Stimulated activated CD4-positive, alpha-beta T cell treated with anti-CD3 and anti-CD28 coated beads, Interleukin-1b, Interleukin-23, amount 100 ng/mL, for 48 hours (primary cell): ENCODE measurements around the gene UNC13D.
"Not testable (repeated sequence)": the region's sequence is repeated elsewhere in the genome, so short reads cannot be mapped to it uniquely, and the experiment has no call there.

Source experiments
- DNase-seq: peaks from one replicate; pipeline ENCODE4 v3.0.0-alpha.2; 2020

Gene UNC13D

GRCh38 chr17:75819116-75819515 lies 25.1 kb downstream of the UNC13D start:
- no peak for DNase-seq

- no peak for DNase-seq
These were observed 25.8 kb downstream of the UNC13D start for GRCh38 chr17:75818326-75818885.

DNA sequence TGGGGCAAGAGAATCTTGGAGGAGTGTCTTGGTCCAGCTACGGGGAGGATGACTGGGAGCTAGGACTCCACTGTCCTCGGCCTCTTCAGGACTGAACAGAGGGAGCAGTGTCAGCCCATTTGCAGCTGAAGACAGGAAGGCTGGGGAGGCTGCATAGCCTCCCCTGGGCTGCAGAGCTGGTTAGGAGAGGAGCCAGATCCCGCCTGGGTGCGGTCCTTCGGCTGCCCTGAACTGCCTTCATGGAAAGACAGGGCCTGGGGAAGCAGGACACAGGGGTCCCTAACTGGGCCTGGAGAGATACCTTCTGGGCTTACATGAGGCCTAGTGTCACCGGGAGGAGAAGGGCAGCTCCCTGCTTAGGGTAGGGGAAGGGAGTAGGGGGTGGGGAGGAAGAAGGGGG lies 26.6 kb downstream of the UNC13D start:
- no peak for DNase-seq

DNA sequence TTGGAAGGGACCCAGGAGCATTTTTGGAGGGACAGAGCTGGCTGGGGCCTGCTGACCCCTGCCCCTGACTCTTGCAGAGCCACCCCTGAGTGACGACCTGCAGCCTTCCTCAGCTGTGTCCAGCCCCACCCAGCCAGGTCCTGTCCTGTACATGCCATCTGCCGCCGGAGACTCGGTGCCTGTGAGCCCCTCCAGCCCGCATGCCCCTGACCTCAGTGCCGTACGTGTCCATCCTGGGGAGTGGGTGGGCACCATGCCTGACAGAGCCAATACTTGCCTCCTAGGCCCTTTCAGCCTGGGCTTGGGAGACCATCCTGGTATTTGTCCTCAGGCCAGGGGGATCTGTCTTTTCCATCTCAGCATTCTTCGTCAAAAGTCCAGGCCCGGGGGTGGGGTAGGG lies 27.5 kb downstream of the UNC13D start:
- no peak for DNase-seq

- DNase-seq = no peak
These were observed 28.8 kb downstream of the UNC13D start for GRCh38 chr17:75815399-75815798.

GRCh38 chr17:75814900-75815373 lies 29.3 kb downstream of the UNC13D start:
- DNase-seq = no peak

DNA sequence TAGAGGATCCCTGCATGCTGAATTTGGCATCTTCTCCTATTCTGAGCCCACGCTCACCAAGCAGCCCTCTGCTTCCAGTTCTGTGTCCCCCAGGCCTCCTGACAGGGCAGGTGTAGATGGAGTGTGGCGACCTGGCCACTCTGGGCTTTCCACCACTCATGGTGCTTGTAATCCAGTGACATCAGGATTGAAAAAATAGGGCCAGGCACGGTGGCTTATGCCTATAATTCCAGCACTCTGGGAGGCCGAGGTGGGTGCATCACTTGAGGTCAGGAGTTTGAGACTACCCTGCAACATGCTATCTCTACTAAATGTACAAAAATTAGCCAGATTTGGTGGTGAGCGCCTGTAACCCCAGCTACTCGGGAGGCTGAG lies 30.2 kb downstream of the UNC13D start:
- DNase-seq = no peak

GRCh38 chr17:75813081-75814020 lies 30.9 kb downstream of the UNC13D start:
- DNase-seq = no peak

DNA sequence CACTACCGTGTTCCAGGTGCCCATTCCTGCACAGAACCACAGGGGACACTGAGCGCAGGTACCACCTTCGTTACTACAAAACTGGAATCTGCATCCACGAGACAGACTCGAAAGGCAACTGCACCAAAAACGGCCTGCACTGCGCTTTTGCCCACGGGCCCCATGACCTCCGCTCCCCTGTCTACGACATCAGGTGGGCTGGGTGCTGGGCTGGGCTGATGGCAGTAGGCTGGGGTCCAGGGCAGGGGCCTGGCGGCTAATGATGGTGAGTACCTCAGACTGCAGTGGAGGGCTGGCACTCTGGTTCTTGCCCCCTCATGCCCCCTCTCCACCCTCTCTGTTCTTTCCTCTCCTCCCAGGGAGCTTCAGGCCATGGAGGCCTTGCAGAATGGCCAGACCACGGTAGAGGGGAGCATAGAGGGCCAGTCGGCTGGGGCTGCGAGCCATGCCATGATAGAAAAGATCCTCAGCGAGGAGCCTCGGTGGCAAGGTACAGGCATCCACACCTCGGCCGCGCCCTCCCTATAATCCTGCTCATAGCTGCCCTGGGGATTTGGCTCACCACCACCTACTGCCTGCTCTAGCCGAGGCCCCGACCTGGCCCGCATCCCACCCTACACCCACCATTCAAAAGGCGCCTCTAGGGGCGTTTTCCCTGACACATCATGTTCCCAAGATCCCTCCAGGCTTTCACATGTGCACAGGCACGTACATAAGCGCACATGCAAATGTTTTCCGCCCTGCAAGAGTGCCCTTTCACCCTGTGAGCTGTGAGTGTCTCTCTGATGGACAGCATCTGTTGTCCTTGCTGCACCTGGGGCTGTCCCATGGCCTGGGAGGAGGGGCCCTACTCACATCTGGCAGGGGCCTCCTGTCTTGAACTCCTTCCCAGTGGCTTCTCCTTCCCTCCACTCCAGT lies 31.8 kb downstream of the UNC13D start:
- no peak for DNase-seq

- no peak for DNase-seq
These were observed 33.0 kb downstream of the UNC13D start for GRCh38 chr17:75811174-75811573.

GRCh38 chr17:75810756-75811155 lies 33.4 kb downstream of the UNC13D start:
- DNase-seq = not testable (repeated sequence)

DNA sequence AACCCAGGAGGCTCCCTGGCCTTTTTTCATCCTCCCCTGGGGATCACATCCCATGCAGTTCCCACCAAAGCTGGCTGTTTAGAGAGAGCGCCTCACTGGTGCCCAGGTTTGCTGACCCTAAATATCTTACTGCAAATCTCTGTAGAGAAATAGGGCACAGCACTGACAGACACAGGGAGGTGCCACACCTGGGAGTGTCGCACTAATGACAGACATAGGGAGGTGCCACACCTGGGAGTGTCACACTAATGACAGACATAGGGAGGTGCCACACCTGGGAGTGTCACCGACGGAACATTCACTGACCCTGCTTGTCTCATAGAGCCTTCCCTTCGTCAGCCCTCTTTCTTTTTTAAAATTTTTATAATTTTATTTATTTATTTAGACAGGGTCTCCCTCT lies 34.0 kb downstream of the UNC13D start:
- no peak for DNase-seq

GRCh38 chr17:75809631-75810111 lies 34.5 kb downstream of the UNC13D start:
- no peak for DNase-seq

DNA sequence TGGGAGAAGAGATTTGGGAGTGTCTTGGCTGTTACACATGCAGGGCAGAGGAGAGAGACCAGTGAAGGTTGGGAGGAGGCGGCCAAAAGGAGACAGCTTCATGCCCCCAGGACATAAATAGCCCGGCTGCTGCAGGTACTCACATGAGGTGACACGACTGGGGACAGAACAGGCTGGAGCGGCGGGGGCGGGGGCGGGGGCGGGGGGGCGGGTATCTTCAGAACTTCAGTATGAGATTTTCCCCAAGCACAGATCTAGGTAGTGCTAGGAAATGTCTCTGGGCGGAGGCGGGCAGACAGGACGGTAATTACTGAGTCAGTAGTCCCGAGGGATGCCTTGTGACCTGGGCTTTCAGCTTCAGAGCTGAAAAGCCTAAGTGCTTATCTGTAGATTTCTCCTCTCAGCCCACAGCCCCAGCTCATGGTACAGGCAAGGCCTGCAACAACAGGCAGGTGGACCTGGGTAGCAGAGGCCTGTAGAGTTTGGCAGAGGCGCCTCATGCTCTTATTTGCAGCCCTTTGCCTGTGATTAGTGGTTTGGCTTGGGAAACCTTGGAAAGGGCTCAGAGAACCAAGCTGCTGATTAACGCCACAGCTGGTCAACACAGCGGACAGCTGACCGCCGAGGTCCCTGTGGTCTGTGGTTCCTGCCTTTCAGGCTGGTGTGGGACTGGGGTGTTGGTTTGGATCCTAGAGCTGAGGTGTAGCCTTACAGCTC lies 35.1 kb downstream of the UNC13D start:
- DNase-seq = no peak

DNA sequence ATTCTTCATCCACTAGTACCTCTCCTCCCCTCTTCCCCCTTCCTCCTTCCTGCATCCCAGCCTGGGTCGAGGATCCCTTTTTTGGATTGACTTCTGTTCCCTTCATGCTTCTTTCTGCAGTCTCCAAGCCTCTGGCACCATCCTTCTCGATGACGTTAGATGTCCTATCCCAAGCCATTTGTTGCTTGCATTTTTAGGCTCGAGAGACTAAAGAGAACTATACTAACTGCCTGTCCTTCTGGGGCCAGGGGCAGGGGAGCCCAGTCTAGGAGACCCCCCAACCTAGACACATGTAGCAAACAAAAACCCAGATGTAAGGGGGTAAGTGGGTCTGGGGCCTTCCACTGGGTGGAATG lies 35.7 kb downstream of the UNC13D start:
- DNase-seq = no peak

DNA sequence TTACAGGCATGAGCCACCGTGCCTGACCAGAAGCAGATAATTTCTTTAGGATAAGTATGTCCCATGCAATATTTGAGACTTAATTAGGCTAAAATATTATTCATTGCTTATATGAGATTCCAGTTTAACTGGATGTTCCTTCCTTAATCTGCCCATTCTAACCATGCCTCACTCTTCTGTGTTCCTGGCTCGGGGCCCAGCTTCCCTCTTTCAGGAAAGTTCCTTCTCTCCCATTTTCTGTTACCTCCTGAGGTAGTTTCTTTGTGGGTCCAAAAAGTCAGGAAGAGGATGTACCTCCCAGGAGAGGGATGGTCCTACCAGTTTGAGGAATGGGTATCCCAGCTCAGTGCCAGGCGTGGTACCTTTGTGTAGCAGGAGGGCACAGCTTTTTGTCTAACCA lies 36.3 kb downstream of the UNC13D start:
- DNase-seq = no peak

- no peak for DNase-seq
These were observed 37.2 kb downstream of the UNC13D start for GRCh38 chr17:75806822-75807500.

GRCh38 chr17:75803883-75804282 lies 40.3 kb downstream of the UNC13D start:
- DNase-seq = no peak

- DNase-seq = no peak
These were observed 44.8 kb downstream of the UNC13D start for GRCh38 chr17:75799402-75799801.

GRCh38 chr17:75795820-75796607 lies 48.2 kb downstream of the UNC13D start:
- DNase-seq = no peak

DNA sequence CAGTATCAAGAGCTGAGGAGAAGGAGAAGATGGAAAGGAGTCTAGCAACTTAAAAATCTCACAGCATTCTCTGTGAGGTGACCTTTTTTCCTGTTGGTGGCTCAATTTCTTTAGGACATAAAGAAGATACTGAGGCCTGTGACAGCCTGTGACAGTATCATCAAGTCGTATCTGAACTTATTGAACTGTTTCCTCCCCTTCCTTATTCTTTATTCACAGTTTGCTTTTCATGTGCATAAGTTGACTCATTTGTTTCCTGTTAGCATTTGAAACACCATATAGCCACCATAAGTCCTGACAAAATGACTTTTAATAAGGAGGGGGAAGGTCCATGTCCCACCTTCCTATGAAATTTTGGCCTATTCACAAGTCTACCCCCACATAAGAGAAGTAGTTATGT lies 50.7 kb downstream of the UNC13D start:
- DNase-seq = no peak
